Karpas-422 (cell line): ENCODE data around the gene SLCO3A1. TPM values are rescaled to one million over a fixed set of nuclear protein-coding genes. Genes with fewer than 3 reads are reported as not detected.

Experiments used
- DNase-seq: peaks from one replicate; pipeline ENCODE4 v3.0.0-alpha.2; 2015
- H2AFZ ChIP-seq: fragments of 200-600 bp; sonication (generic); 2 replicates; pipeline ENCODE4 v1.6.1; 2014; ENCODE audit warnings: antibody characterized with exemption, low read length, mixed read lengths
- H3K27ac ChIP-seq: fragments of 200-600 bp; sonication (generic); 2 replicates; pipeline ENCODE4 v1.5.1; 2014; ENCODE audit warnings: mild to moderate bottlenecking, low read length, moderate library complexity
- H3K27me3 ChIP-seq: fragments of 200-600 bp; sonication (generic); 2 replicates; pipeline ENCODE4 v1.6.1; 2014; ENCODE audit warnings: low read length, mixed read lengths
- H3K36me3 ChIP-seq: fragments of 200-600 bp; sonication (generic); 2 replicates; pipeline ENCODE4 v1.6.1; 2014; ENCODE audit warnings: low read length, mixed read lengths; ENCODE audit not compliant: insufficient read depth
- H3K4me1 ChIP-seq: fragments of 200-600 bp; sonication (generic); 2 replicates; pipeline ENCODE4 v1.6.1; 2014; ENCODE audit warnings: mild to moderate bottlenecking, low read length, mixed read lengths
- H3K4me2 ChIP-seq: fragments of 200-600 bp; sonication (generic); 2 replicates; pipeline ENCODE4 v1.6.1; 2014; ENCODE audit warnings: low read length, low read depth, mild to moderate bottlenecking; ENCODE audit not compliant: poor library complexity, severe bottlenecking
- H3K4me3 ChIP-seq: fragments of 200-600 bp; sonication (generic); 2 replicates; pipeline ENCODE4 v1.5.1; 2014; ENCODE audit warnings: mild to moderate bottlenecking, antibody characterized with exemption, low read length, mixed read lengths
- H3K79me2 ChIP-seq: fragments of 200-600 bp; sonication (generic); 2 replicates; pipeline ENCODE4 v1.6.1; 2014; ENCODE audit warnings: mild to moderate bottlenecking, low read length, mixed read lengths
- H3K9ac ChIP-seq: fragments of 200-600 bp; sonication (generic); 2 replicates; pipeline ENCODE4 v1.6.0; 2014; ENCODE audit warnings: low read length
- H3K9me2 ChIP-seq: fragments of 200-600 bp; sonication (generic), shearing (Covaris generic); replicated peaks from 2 replicates; pipeline ENCODE4 v1.6.0; 2014; ENCODE audit warnings: mild to moderate bottlenecking, low read length, moderate library complexity; ENCODE audit not compliant: insufficient read depth
- H3K9me3 ChIP-seq: fragments of 300-700, 200-600 bp; sonication (generic); 2 replicates; pipeline ENCODE4 v1.6.1; 2014; ENCODE audit warnings: low read length, mixed read lengths
- H4K20me1 ChIP-seq: fragments of 200-600 bp; sonication (generic); 2 replicates; pipeline ENCODE4 v1.6.1; 2014; ENCODE audit warnings: mild to moderate bottlenecking, antibody characterized with exemption, low read length, low read depth; ENCODE audit not compliant: insufficient read depth
- total RNA-seq: library from RNA; depleted of rRNA; stranded (reverse); fragments of >200 nt; shearing (Covaris generic); gene quantifications from 2 replicates; pipeline ENCODE4 v1.2.3, GENCODE V29; 2014; ENCODE audit warnings: low replicate concordance

Gene SLCO3A1
- total RNA-seq, 1 experiment from 2014 or later = 36.2 TPM

DNA sequence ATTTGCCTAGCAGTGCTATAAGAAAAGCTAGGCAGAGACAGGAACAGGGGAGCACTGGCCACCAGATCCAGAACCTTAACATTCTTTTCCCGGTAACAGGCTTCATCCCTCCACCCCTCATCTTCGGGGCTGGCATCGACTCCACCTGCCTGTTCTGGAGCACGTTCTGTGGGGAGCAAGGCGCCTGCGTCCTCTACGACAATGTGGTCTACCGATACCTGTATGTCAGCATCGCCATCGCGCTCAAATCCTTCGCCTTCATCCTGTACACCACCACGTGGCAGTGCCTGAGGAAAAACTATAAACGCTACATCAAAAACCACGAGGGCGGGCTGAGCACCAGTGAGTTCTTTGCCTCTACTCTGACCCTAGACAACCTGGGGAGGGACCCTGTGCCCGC is 309.1 kb downstream of the SLCO3A1 start:
- Histone ChIP-seq H3K27ac (no peak overlapping the region), H3K4me1 (peaks cover 37% of the 10 kb centered on the region), H3K4me2 (no peak overlapping the region), H2AFZ (no peak overlapping the region), H3K79me2 (no peaks in the 10 kb centered on the region), H3K9me2 (no peaks in the 10 kb centered on the region), H3K9ac (no peak overlapping the region), H3K9me3 (no peaks in the 10 kb centered on the region), H3K27me3 (no peaks in the 10 kb centered on the region), H4K20me1 (no peaks in the 10 kb centered on the region), H3K4me3 (no peak overlapping the region), H3K36me3 (peaks cover 22% of the 10 kb centered on the region)
- no peak for DNase-seq

DNA sequence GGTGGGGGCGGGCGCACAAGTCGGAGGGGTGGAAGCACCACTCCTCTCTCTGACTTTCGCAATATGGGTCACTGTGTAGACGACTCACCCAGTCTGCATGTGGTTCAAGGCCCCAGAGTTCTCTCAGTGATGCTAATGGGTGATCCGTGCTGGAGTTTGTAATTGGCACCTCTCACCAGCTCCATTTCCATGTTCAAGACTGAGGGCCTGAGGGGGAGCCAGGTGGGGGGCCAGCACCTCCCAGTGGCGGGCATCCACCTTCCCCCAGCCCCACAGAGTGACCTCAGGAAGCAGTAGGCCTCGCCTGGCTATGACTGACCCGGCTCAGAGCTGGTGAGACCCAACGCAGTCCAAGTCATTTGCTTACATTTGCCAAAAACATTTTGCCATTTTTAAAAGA is 310.1 kb downstream of the SLCO3A1 start:
- H3K9me3 ChIP-seq = no peaks in the 10 kb centered on the region
- H3K27me3 ChIP-seq = no peaks in the 10 kb centered on the region
- no peak for DNase-seq
- no peak overlapping the region for H3K4me3 ChIP-seq
- H2AFZ ChIP-seq = no peak overlapping the region
- peaks cover 22% of the 10 kb centered on the region for H3K36me3 ChIP-seq
- H3K9me2 ChIP-seq = no peaks in the 10 kb centered on the region
- no peak overlapping the region for H3K27ac ChIP-seq
- H4K20me1 ChIP-seq = no peaks in the 10 kb centered on the region
- no peak overlapping the region for H3K4me2 ChIP-seq
- no peak overlapping the region for H3K9ac ChIP-seq
- peaks cover 31% of the 10 kb centered on the region for H3K4me1 ChIP-seq
- H3K79me2 ChIP-seq = no peaks in the 10 kb centered on the region

DNA sequence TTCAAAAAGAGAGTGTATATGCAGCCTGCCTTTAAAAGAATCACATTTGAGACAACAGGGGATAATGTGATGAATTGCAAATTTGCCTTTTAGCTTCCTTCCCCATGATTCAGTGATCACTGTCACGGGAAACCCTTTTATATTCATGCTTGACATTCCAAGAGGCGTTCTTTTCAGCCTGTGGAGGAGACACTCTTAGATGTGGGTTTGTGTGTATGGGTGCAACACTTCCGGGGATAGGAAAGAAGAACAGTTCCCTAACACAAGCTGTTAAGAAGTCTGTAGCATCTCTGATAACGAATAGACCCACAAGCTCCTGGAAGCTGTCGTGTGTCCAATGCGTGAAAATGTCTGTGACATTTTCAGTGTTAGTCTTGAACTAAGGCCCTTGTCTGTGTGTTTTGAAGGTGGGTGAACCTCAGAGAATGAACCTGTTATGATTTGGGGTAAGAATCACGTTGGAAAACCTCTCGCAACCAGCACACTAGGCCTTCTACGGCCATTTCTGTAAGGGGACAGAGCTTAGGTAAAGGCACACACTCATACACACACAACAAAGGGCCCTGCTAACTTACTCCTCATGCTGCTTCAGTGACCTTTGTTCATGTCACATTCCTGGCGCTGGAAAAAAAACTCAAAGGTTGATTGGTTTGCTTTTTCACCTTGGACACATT is 311.0 kb downstream of the SLCO3A1 start:
- Histone ChIP-seq H3K27ac (no peak overlapping the region), H3K36me3 (peaks cover 22% of the 10 kb centered on the region), H3K9ac (no peak overlapping the region), H3K4me2 (no peak overlapping the region), H3K4me3 (no peak overlapping the region), H3K9me2 (no peaks in the 10 kb centered on the region), H2AFZ (no peak overlapping the region), H4K20me1 (no peaks in the 10 kb centered on the region), H3K27me3 (no peaks in the 10 kb centered on the region), H3K79me2 (no peaks in the 10 kb centered on the region), H3K9me3 (no peaks in the 10 kb centered on the region), H3K4me1 (peaks cover 25% of the 10 kb centered on the region)
- DNase-seq = no peak

DNA sequence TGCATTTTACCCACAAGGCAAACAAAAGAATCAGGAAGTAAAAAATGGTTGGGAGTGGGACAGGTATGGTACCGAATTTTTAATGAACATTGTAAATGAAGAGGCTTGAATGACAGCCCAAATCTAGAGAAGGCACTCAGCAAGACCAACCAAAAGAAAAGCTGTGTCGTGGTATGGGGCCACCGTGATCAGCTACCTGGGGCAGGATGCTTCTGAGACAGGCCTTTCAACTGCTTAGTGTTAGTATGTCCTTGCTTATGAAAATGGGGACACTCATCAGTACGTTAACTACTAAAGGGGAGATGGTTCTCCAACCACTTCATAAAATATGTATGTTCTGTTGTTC is 311.5 kb downstream of the SLCO3A1 start:
- DNase-seq = no peak
- Histone ChIP-seq H3K4me2 (no peak overlapping the region), H3K9me2 (no peaks in the 10 kb centered on the region), H3K79me2 (no peaks in the 10 kb centered on the region), H3K36me3 (peaks cover 22% of the 10 kb centered on the region), H3K4me1 (peaks cover 20% of the 10 kb centered on the region), H3K27me3 (no peaks in the 10 kb centered on the region), H3K9me3 (no peaks in the 10 kb centered on the region), H3K27ac (no peak overlapping the region), H2AFZ (no peak overlapping the region), H3K4me3 (no peak overlapping the region), H3K9ac (no peak overlapping the region), H4K20me1 (no peaks in the 10 kb centered on the region)

DNA sequence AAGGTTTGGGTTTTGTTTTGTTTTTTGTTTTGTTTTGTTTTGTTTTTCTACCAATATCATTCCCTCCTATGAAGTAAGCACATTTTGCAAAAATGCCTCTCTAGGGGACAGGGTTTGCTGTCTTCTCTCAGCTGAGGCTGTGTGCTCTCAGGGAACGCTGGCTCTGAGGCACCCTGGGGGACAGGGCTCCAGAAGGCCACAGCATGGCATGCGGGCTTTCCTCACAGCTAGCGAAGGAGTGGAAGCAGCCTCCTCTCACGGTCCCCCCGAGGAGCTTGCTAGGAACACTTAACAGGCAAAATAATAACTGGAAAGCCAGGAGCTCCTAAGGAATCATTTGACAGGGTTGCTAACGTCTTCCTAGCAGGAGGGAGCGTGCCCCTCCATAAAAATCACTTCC is 312.5 kb downstream of the SLCO3A1 start:
- Histone ChIP-seq H3K9me2 (no peaks in the 10 kb centered on the region), H3K27ac (no peak overlapping the region), H4K20me1 (no peaks in the 10 kb centered on the region), H3K4me3 (no peak overlapping the region), H3K9me3 (no peaks in the 10 kb centered on the region), H2AFZ (no peak overlapping the region), H3K9ac (no peak overlapping the region), H3K79me2 (no peaks in the 10 kb centered on the region), H3K36me3 (peaks cover 22% of the 10 kb centered on the region), H3K4me2 (no peak overlapping the region), H3K4me1 (peaks cover 9% of the 10 kb centered on the region), H3K27me3 (no peaks in the 10 kb centered on the region)
- no peak for DNase-seq

DNA sequence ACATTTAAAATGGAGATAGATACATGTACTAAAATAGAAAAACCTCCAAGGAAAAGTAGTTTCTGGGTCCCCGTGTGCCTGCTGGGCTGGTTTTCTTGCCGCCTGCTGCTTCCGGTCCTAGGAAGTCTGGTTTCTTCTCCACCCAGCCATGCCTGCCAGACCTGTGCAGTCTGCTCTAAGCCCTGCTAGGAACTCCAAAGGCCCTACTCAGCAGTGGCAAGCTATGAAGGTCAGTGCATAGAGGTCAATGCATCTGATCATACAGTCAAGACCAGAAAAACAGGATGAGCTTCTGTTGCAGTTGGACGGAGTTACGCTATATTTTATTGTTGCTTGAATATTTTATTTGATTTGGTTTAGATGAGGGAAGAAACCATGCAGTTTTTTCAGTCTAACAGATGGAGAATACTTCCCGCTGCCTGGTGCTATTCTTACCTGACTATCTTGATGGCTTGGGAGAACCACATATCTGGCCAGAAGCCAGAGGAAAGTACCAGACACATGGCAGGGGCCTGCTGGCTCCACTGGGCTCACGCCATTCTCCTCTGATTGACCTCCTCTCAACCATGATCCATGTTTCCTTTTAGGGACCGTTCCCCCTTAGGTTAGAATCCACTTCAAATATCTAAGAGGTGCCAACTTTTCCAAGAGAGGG is 313.4 kb downstream of the SLCO3A1 start:
- Histone ChIP-seq H3K4me2 (no peak overlapping the region), H3K27ac (no peak overlapping the region), H3K9ac (no peak overlapping the region), H3K9me2 (no peaks in the 10 kb centered on the region), H3K9me3 (no peaks in the 10 kb centered on the region), H4K20me1 (no peaks in the 10 kb centered on the region), H3K27me3 (no peaks in the 10 kb centered on the region), H3K4me3 (no peak overlapping the region), H3K4me1 (peaks cover under 1% of the 10 kb centered on the region), H2AFZ (no peak overlapping the region), H3K79me2 (no peaks in the 10 kb centered on the region), H3K36me3 (peaks cover 22% of the 10 kb centered on the region)
- no peak for DNase-seq

DNA sequence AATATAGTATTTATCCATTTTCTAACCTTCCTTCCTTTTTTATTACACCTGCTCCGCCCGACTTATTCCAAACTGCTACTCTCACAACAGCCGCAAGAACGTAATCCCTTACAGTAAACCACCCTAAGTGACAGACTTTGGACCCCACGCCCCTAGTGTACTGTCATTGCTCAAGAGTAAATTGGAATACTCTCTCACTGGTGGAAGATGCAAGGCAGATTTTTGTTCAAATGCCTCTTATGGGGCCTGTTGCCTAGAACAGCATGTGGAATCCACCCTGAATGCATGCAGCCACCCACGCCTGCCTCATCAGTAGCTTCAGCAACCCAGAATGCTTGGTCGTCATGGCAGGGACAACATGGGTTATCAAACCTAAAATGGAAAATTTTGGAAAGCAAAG is 313.9 kb downstream of the SLCO3A1 start:
- Histone ChIP-seq H3K9me3 (no peaks in the 10 kb centered on the region), H3K27ac (no peak overlapping the region), H3K36me3 (peaks cover 19% of the 10 kb centered on the region), H4K20me1 (no peaks in the 10 kb centered on the region), H3K4me2 (no peak overlapping the region), H3K27me3 (no peaks in the 10 kb centered on the region), H3K9ac (no peak overlapping the region), H3K4me1 (no peaks in the 10 kb centered on the region), H2AFZ (no peak overlapping the region), H3K79me2 (no peaks in the 10 kb centered on the region), H3K9me2 (no peaks in the 10 kb centered on the region), H3K4me3 (no peak overlapping the region)
- DNase-seq = no peak

DNA sequence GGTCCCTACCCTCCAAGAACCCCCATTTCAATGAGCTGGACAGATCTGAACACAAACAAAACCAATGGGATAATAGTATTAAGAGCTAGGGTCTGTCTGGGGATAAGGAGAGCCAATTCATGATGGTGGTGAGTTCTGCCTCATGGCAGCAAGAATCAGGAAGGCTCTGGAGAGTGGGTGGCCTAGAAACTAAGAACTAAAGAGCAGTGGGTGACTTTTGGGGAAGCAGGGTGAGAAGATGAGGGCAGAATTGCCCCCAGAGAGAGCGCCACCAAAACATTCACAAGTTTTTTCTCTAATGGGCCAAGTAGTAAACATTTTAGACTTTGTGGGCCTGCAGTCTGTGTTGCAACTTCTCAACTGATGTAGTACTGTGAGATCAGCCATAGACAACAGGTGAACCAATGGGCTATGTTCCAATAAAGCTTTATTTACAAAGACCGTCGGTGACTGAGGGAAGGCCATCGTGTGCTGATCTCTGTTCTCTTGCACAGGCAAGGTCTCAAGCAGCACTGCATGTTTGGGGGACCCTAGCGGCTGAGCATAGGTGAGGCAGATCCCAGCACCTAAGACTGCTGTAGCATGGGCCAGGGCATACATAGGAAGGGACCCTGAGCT is 314.7 kb downstream of the SLCO3A1 start:
- Histone ChIP-seq H2AFZ (no peak overlapping the region), H3K4me1 (no peaks in the 10 kb centered on the region), H3K9me2 (no peaks in the 10 kb centered on the region), H3K9ac (no peak overlapping the region), H4K20me1 (no peaks in the 10 kb centered on the region), H3K4me2 (no peak overlapping the region), H3K27me3 (no peaks in the 10 kb centered on the region), H3K4me3 (no peak overlapping the region), H3K27ac (no peak overlapping the region), H3K9me3 (no peaks in the 10 kb centered on the region), H3K79me2 (no peaks in the 10 kb centered on the region), H3K36me3 (peaks cover 11% of the 10 kb centered on the region; the same call in 1 of the 2 replicates)
- DNase-seq = no peak
